Esophagus squamous epithelium (tissue), 4 donors: ENCODE measurements around the gene MCL1.

Source experiments
- POLR2A ChIP-seq, 4 donors: fragments of 450-650 bp; IDR thresholded peaks; one replicate each; pipeline ENCODE4 v1.6.1; 2017; ENCODE audit warnings: antibody characterized with exemption in 4 of 4, mild to moderate bottlenecking in 4 of 4, moderate library complexity in 3 of 4
- TF ChIP-seq, protein P1 (sequence below), 6 experiments: fragments of 450-650 bp in 4 of 6; fragments of 200-600 bp in 2 of 6; sonication (generic) in 2 of 6; IDR thresholded peaks; one replicate each; pipeline ENCODE4 v1.5.1; 2016 to 2019; ENCODE audit warnings: antibody characterized with exemption in 6 of 6, mild to moderate bottlenecking in 4 of 6, moderate library complexity in 4 of 6

GRCh38 chr1:150525348-150525747, 54.1 kb downstream of the MCL1 start:
- TF ChIP-seq, protein P1, sequence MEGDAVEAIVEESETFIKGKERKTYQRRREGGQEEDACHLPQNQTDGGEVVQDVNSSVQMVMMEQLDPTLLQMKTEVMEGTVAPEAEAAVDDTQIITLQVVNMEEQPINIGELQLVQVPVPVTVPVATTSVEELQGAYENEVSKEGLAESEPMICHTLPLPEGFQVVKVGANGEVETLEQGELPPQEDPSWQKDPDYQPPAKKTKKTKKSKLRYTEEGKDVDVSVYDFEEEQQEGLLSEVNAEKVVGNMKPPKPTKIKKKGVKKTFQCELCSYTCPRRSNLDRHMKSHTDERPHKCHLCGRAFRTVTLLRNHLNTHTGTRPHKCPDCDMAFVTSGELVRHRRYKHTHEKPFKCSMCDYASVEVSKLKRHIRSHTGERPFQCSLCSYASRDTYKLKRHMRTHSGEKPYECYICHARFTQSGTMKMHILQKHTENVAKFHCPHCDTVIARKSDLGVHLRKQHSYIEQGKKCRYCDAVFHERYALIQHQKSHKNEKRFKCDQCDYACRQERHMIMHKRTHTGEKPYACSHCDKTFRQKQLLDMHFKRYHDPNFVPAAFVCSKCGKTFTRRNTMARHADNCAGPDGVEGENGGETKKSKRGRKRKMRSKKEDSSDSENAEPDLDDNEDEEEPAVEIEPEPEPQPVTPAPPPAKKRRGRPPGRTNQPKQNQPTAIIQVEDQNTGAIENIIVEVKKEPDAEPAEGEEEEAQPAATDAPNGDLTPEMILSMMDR (IDR thresholded peaks at IDR 0.05), result no peak
- TF ChIP-seq POLR2A (IDR thresholded peaks at IDR 0.05), result no peak
